Hematopoietic multipotent progenitor cell treated with erythropoietin and hydrocortisone succinate and interleukin-3 and kit ligand, for 4 days (in vitro differentiated cells): ENCODE results near the gene GABRD.
"Not testable (repeated sequence)": the region's sequence is repeated elsewhere in the genome, so short reads cannot be mapped to it uniquely, and the experiment has no call there.

ENCODE experiments used
- DNase-seq: peaks from one replicate; pipeline ENCODE4 v3.0.0-alpha.2; 2015

GABRD gene

GRCh38 chr1:2019172-2019543, at the start of gene GABRD:
TSS of gene GABRD (plus strand) at chr1:2019345. CDS start at chr1:2019424, 79 bp downstream.
- DNase-seq = peak; percentile 60

GRCh38 chr1:1969505-1969900, 49.6 kb upstream of the GABRD start:
- no peak for DNase-seq

- no peak for DNase-seq
Measured at GRCh38 chr1:1969953-1970716, 49.0 kb upstream of the GABRD start.

- DNase-seq = no peak
Measured at GRCh38 chr1:1971017-1971416, 48.1 kb upstream of the GABRD start.

GRCh38 chr1:1971688-1972087, 47.5 kb upstream of the GABRD start:
- no peak for DNase-seq

GRCh38 chr1:1972976-1973715, 46.0 kb upstream of the GABRD start:
- DNase-seq = no peak

GRCh38 chr1:1973716-1974642, 45.2 kb upstream of the GABRD start:
- no peak for DNase-seq

- no peak for DNase-seq
Measured at GRCh38 chr1:1974834-1975233, 44.3 kb upstream of the GABRD start.

GRCh38 chr1:1975535-1975934, 43.6 kb upstream of the GABRD start:
- DNase-seq = no peak

GRCh38 chr1:1976031-1976430, 43.1 kb upstream of the GABRD start:
- DNase-seq = no peak

- no peak for DNase-seq
Measured at GRCh38 chr1:1978108-1978507, 41.0 kb upstream of the GABRD start.

- not testable (repeated sequence) for DNase-seq
Measured at GRCh38 chr1:1978690-1979481, 40.3 kb upstream of the GABRD start.

GRCh38 chr1:1979482-1980165, 39.5 kb upstream of the GABRD start:
- DNase-seq = no peak

GRCh38 chr1:1980467-1981141, 38.5 kb upstream of the GABRD start:
- DNase-seq = no peak

GRCh38 chr1:1981142-1981500, 38.0 kb upstream of the GABRD start:
- no peak for DNase-seq

GRCh38 chr1:1981631-1982327, 37.4 kb upstream of the GABRD start:
- not testable (repeated sequence) for DNase-seq

- DNase-seq = no peak
Measured at GRCh38 chr1:1982379-1983232, 36.5 kb upstream of the GABRD start.

GRCh38 chr1:1984560-1985070, 34.5 kb upstream of the GABRD start:
- no peak for DNase-seq

- no peak for DNase-seq
Measured at GRCh38 chr1:1985375-1986050, 33.6 kb upstream of the GABRD start.
